Activated CD8-positive, alpha-beta T cell treated with anti-CD3 and anti-CD28 coated beads for 36 hours (primary cell): ENCODE data around the gene HPCAL1. TPM values are rescaled to one million over a fixed set of nuclear protein-coding genes. Genes with fewer than 3 reads are reported as not detected.

Experiments used
- ATAC-seq: fragments of 200-7000 bp; cut with Tn5 transposase; one replicate; pipeline ENCODE4 v1.10.0; 2021; ENCODE audit warnings: mild to moderate bottlenecking, moderate library complexity
- CTCF ChIA-PET: fragments of 350-600 bp; sonication (Branson Sonifier 250); formaldehyde crosslinking; loops from one replicate; lab custom pipeline; 2021; ENCODE audit warnings: antibody characterized with exemption; lab: Charles Lee
- POLR2A ChIA-PET: fragments of 350-600 bp; sonication (Branson Sonifier 250); formaldehyde crosslinking; loops from one replicate; lab custom pipeline; 2021; ENCODE audit warnings: antibody characterized with exemption; lab: Charles Lee
- DNase-seq: peaks from one replicate; pipeline ENCODE4 v3.0.0-alpha.2; 2020
- H3K27ac Mint-ChIP-seq: one replicate; pipeline ENCODE4 v1.8.0; 2021; ENCODE audit warnings: mild to moderate bottlenecking, mixed read lengths
- H3K27me3 Mint-ChIP-seq: one replicate; pipeline ENCODE4 v1.8.0; 2021; ENCODE audit warnings: mixed read lengths
- H3K36me3 Mint-ChIP-seq: one replicate; pipeline ENCODE4 v1.8.0; 2021; ENCODE audit warnings: low read depth, mixed read lengths
- H3K4me1 Mint-ChIP-seq: one replicate; pipeline ENCODE4 v1.8.0; 2021; ENCODE audit warnings: low read depth, mixed read lengths
- H3K4me3 Mint-ChIP-seq: one replicate; pipeline ENCODE4 v1.8.0; 2021; ENCODE audit warnings: mild to moderate bottlenecking, moderate library complexity, mixed read lengths
- H3K9me3 Mint-ChIP-seq: one replicate; pipeline ENCODE4 v1.8.0; 2021; ENCODE audit warnings: mixed read lengths
- CTCF ChIP-seq: fragments of 200-600 bp; IDR thresholded peaks from one replicate; pipeline ENCODE4 v1.8.0; 2022; ENCODE audit warnings: antibody characterized with exemption, mild to moderate bottlenecking
- intact Hi-C: fragments of 100-400 bp; cut with micrococcal nuclease; formaldehyde crosslinking; loops from one replicate; pipeline ENCODE4 v1.10.0; 2022
- total RNA-seq, 2 experiments: library from RNA; stranded (reverse); gene quantifications; one replicate each; pipeline ENCODE4 v1.2.3, GENCODE V29; 2021

HPCAL1 gene
- total RNA-seq, 2 experiments from 2014 or later, result 166 to 170 TPM

- DNase-seq, result no peak
- intact Hi-C loops, result no loop called here
These were observed 159.7 kb downstream of the HPCAL1 start for GRCh38 chr2:10462178-10463083.

GRCh38 chr2:10465910-10466309 lies 163.2 kb downstream of the HPCAL1 start:
- ATAC-seq (no peak), DNase-seq (no peak)
- H3K4me3 Mint-ChIP-seq, result no peak overlapping the region
- no peaks in the 10 kb centered on the region for H3K9me3 Mint-ChIP-seq
- H3K27me3 Mint-ChIP-seq, result peaks cover 8% of the 10 kb centered on the region
- ChIA-PET CTCF (no interaction called here), POLR2A (no interaction called here)
- intact Hi-C loops, result no loop called here
- no peaks in the 10 kb centered on the region for H3K4me1 Mint-ChIP-seq
- no peak for TF ChIP-seq CTCF
- no peak overlapping the region for H3K27ac Mint-ChIP-seq
- H3K36me3 Mint-ChIP-seq, result no peaks in the 10 kb centered on the region

More at GRCh38 chr2:10462178-10463083, 159.7 kb downstream of the HPCAL1 start:
- H3K27me3 Mint-ChIP-seq, result peaks cover 11% of the 10 kb centered on the region
- ChIA-PET CTCF (interaction anchor here (1.0 kb wide), 1 partner anchor 10 kb away, joined by 3 read pairs; no protein-coding TSS in a partner anchor), POLR2A (interaction anchor here (0.6 kb wide), 1 partner anchor 93 kb away, joined by 3 read pairs; no protein-coding TSS in a partner anchor)
- no peak overlapping the region for H3K4me3 Mint-ChIP-seq
- no peaks in the 10 kb centered on the region for H3K9me3 Mint-ChIP-seq
- no peak for ATAC-seq
- no peak for TF ChIP-seq CTCF
- no peak overlapping the region for H3K27ac Mint-ChIP-seq
- H3K36me3 Mint-ChIP-seq, result no peaks in the 10 kb centered on the region
- peaks cover 4% of the 10 kb centered on the region for H3K4me1 Mint-ChIP-seq

GRCh38 chr2:10466801-10467200 lies 164.1 kb downstream of the HPCAL1 start:
- ChIA-PET CTCF (interaction anchor here (1.3 kb wide), 1 partner anchor 32 kb away, joined by 5 read pairs; no protein-coding TSS in a partner anchor), POLR2A (no interaction called here)
- no peaks in the 10 kb centered on the region for H3K4me1 Mint-ChIP-seq
- H3K9me3 Mint-ChIP-seq, result no peaks in the 10 kb centered on the region
- H3K27me3 Mint-ChIP-seq, result peaks cover 4% of the 10 kb centered on the region
- intact Hi-C loops, result no loop called here
- no peak for ATAC-seq
- no peak for TF ChIP-seq CTCF
- no peak overlapping the region for H3K27ac Mint-ChIP-seq
- DNase-seq, result no peak
- H3K36me3 Mint-ChIP-seq, result no peaks in the 10 kb centered on the region
- no peak overlapping the region for H3K4me3 Mint-ChIP-seq

GRCh38 chr2:10467401-10467800 lies 164.7 kb downstream of the HPCAL1 start:
- no peaks in the 10 kb centered on the region for H3K4me1 Mint-ChIP-seq
- no peak overlapping the region for H3K4me3 Mint-ChIP-seq
- ChIA-PET CTCF (interaction anchor here (1.3 kb wide), 1 partner anchor 33 kb away, joined by 5 read pairs; no protein-coding TSS in a partner anchor), POLR2A (no interaction called here)
- H3K27me3 Mint-ChIP-seq, result no peaks in the 10 kb centered on the region
- no peak for ATAC-seq
- no peaks in the 10 kb centered on the region for H3K36me3 Mint-ChIP-seq
- no peak for TF ChIP-seq CTCF
- H3K27ac Mint-ChIP-seq, result no peak overlapping the region
- intact Hi-C loops, result no loop called here
- H3K9me3 Mint-ChIP-seq, result no peaks in the 10 kb centered on the region
- DNase-seq, result no peak

- H3K4me1 Mint-ChIP-seq, result no peaks in the 10 kb centered on the region
- ChIA-PET POLR2A (no interaction called here), CTCF (no interaction called here)
- DNase-seq, result no peak
- intact Hi-C loops, result no loop called here
- H3K27ac Mint-ChIP-seq, result no peak overlapping the region
- H3K4me3 Mint-ChIP-seq, result no peak overlapping the region
- no peaks in the 10 kb centered on the region for H3K36me3 Mint-ChIP-seq
- no peak for ATAC-seq
- TF ChIP-seq CTCF, result no peak
- H3K27me3 Mint-ChIP-seq, result no peaks in the 10 kb centered on the region
- no peaks in the 10 kb centered on the region for H3K9me3 Mint-ChIP-seq
These were observed 166.6 kb downstream of the HPCAL1 start for GRCh38 chr2:10469301-10469700.
